Measurements from ENCODE around the gene SMG6. TPM values are rescaled to one million over a fixed set of nuclear protein-coding genes. Genes with fewer than 3 reads are reported as not detected.

SMG6 gene
- total and polyA plus RNA-seq, 2 of the 8 experiments (the other 6 are each of a cell fraction or from before 2014, with no cell fraction given) = 18.5 to 25.2 TPM

DNA sequence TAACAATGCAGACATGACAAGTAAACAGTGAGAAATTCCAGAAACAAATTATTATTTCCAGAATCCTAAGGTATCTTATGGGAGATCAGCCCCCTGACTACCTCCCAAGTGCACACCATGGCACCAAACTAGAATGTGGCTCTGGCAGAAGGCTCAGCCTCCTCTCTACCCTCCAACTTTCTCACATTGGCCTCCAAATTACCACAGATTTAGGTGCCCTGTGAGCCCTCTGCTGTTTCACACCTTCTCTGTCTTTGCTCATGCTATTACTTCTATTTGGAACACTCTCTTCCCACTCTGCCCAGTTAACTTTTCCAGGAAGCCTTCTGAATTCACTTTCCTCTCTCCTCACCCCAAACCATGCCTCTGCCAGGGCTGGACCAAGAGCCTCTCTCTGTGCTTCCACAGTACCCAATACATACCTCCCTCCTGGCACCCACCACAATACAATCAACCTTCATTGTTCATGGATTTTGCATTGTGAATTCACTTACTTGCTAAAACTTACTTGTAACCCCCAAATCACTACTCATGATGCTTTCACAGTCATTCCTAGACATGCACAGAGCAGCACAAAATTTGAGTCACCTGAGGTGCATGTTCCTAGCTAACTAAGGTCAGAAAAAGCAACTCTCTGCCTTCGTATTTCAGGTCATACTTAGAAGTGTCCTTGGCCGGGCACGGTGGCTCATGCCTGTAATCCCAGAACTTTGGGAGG, 31.4 kb downstream of the SMG6 start:
- Histone ChIP-seq H3K4ac (replicated peaks; ENCODE audit: insufficient read length, low read depth, low read length) (no peak overlapping the region), H2BK12ac (ENCODE audit: low read depth, low read length) (no peak overlapping the region), H4K20me1 (replicated peaks in 1 of 2; ENCODE audit: control insufficient read depth in 1 of 2, insufficient read depth in 2 of 2, low read length in 2 of 2) (peaks cover 0 to 2% of the 10 kb centered on the region in 2 experiments), H3K27ac (ENCODE audit: low read depth, low read length) (no peak overlapping the region), H2BK5ac (ENCODE audit: low read depth, low read length) (no peak overlapping the region), H3K23ac (ENCODE audit: insufficient read length) (no peak overlapping the region), H2BK20ac (ENCODE audit: low read length) (no peak overlapping the region), H3K4me2 (ENCODE audit: insufficient read depth in 1 of 2, low read depth in 2 of 2, low read length in 2 of 2) (no peak overlapping the region), H2BK120ac (replicated peaks; ENCODE audit: low read depth, low read length) (no peak overlapping the region), H3K23me2 (ENCODE audit: low read depth, low read length) (no peaks in the 10 kb centered on the region), H2AK5ac (ENCODE audit: low read depth, low read length) (no peak overlapping the region), H3K79me2 (ENCODE audit: control insufficient read depth in 1 of 2, insufficient read depth in 2 of 2, low read length in 2 of 2) (no peaks in the 10 kb centered on the region), H3K14ac (ENCODE audit: insufficient read length) (no peak overlapping the region), H3K4me3 (ENCODE audit: extremely low read depth in 1 of 4, insufficient read depth in 2 of 4, low read depth in 3 of 4, low read length in 4 of 4) (no peak overlapping the region), H3K18ac (ENCODE audit: extremely low read depth, low read length) (no peak overlapping the region), H2AFZ (ENCODE audit: low read length) (no peak overlapping the region), H3K79me1 (ENCODE audit: low read depth, low read length) (no peaks in the 10 kb centered on the region), H3K9ac (replicated peaks in 1 of 4; ENCODE audit: extremely low read depth in 1 of 4, low read depth in 3 of 4, low read length in 3 of 4) (no peak overlapping the region), H3K56ac (replicated peaks; ENCODE audit: insufficient read length, low read depth, low read length) (no peak overlapping the region), H3K36me3 (ENCODE audit: control insufficient read depth in 2 of 4, insufficient read depth in 4 of 4, low read length in 3 of 4) (no peaks in the 10 kb centered on the region; a peak in 1 of 8 replicates), H3K27me3 (replicated peaks in 1 of 4; ENCODE audit: control insufficient read depth in 3 of 4, extremely low read depth in 1 of 4, insufficient read depth in 3 of 4, low read length in 3 of 4) (no peaks in the 10 kb centered on the region), H3K4me1 (replicated peaks in 1 of 4; ENCODE audit: control insufficient read depth in 3 of 4, insufficient read depth in 4 of 4, low read length in 3 of 4) (no peaks in the 10 kb centered on the region), H3K9me3 (ENCODE audit: insufficient read depth in 2 of 2, low read depth in 1 of 2, low read length in 1 of 2) (no peaks in the 10 kb centered on the region), H4K8ac (ENCODE audit: extremely low read depth, insufficient read depth, low read length) (no peak overlapping the region), H4K91ac (replicated peaks; ENCODE audit: insufficient read length, low read length) (no peak overlapping the region), H2BK15ac (ENCODE audit: low read length) (no peak overlapping the region), H4K5ac (ENCODE audit: insufficient read length, low read depth, low read length) (no peak overlapping the region)
- POLR2A ChIA-PET (ENCODE audit: partially characterized antibody) = interaction anchor here (0.6 kb wide), 1 partner anchor 71 kb away, joined by 3 read pairs; no protein-coding TSS in a partner anchor
- 98% methylated on average over 3 of the region's 3 CpGs; no CpG with 5 or more reads in 1 of the 2 experiments for WGBS, 2 experiments (ENCODE audit: extremely low coverage in 1 of 2, insufficient coverage in 1 of 2, insufficient read length in 1 of 2, insufficient replicate concordance in 2 of 2, low coverage in 1 of 2, low lambda C conversion rate in 2 of 2, missing lambda C conversion rate in 1 of 2)
- no peak for FAIRE-seq
- no peak for DNase-seq (ENCODE audit: low read depth in 1 of 2, low spot score in 2 of 2)
- CTCF ChIA-PET (ENCODE audit: partially characterized antibody) = interaction anchor here (0.6 to 2.2 kb wide), 4 partner anchors 9 to 95 kb away, joined by 3 to 6 read pairs (median 4); no protein-coding TSS in a partner anchor
- TF ChIP-seq RBBP5 (IDR thresholded peaks at IDR 0.05; ENCODE audit: borderline replicate concordance, low read depth, low read length) (no peak), BACH1 (IDR thresholded peaks at IDR 0.05; ENCODE audit: low read length) (no peak), RAD21 (IDR thresholded peaks at IDR 0.05 in 1 of 2, conservative IDR thresholded peaks at IDR 0.05 in 1 of 2; ENCODE audit: low read depth in 2 of 2, low read length in 2 of 2) (no peak), JUND (IDR thresholded peaks at IDR 0.05; ENCODE audit: low read length) (no peak), CHD2 (IDR thresholded peaks at IDR 0.05; ENCODE audit: low read length) (no peak), CHD1 (IDR thresholded peaks at IDR 0.05; ENCODE audit: low read depth, low read length) (no peak), PHF8 (conservative IDR thresholded peaks at IDR 0.05; ENCODE audit: low read depth, low read length) (no peak), NANOG (IDR thresholded peaks at IDR 0.05; ENCODE audit: insufficient read depth, low read depth, low read length, poor library complexity, severe bottlenecking) (no peak)
- TF ChIP-seq, protein P1, sequence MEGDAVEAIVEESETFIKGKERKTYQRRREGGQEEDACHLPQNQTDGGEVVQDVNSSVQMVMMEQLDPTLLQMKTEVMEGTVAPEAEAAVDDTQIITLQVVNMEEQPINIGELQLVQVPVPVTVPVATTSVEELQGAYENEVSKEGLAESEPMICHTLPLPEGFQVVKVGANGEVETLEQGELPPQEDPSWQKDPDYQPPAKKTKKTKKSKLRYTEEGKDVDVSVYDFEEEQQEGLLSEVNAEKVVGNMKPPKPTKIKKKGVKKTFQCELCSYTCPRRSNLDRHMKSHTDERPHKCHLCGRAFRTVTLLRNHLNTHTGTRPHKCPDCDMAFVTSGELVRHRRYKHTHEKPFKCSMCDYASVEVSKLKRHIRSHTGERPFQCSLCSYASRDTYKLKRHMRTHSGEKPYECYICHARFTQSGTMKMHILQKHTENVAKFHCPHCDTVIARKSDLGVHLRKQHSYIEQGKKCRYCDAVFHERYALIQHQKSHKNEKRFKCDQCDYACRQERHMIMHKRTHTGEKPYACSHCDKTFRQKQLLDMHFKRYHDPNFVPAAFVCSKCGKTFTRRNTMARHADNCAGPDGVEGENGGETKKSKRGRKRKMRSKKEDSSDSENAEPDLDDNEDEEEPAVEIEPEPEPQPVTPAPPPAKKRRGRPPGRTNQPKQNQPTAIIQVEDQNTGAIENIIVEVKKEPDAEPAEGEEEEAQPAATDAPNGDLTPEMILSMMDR (IDR thresholded peaks at IDR 0.05; ENCODE audit: control extremely low read depth in 1 of 3, insufficient read depth in 1 of 3, low read depth in 1 of 3, low read length in 3 of 3) = no peak
